PFSK-1 (cell line): ENCODE data around the gene IFIT1.

Source experiments
- FOXP2 ChIP-seq: optimal IDR thresholded peaks from 2 replicates; pipeline ENCODE3; 2011; ENCODE audit warnings: borderline replicate concordance, control low read depth, inconsistent platforms; ENCODE audit not compliant: insufficient read depth; ENCODE audit errors: extremely low read length, extremely low read depth
- POLR2AphosphoS5 ChIP-seq: IDR thresholded peaks from 2 replicates; pipeline ENCODE4 v1.6.1; 2012; ENCODE audit warnings: low read depth, mild to moderate bottlenecking, control low read depth, low read length, moderate library complexity
- SIN3A ChIP-seq: IDR thresholded peaks from 2 replicates; pipeline ENCODE4 v1.6.1; 2012; ENCODE audit warnings: mild to moderate bottlenecking, low read length, moderate library complexity, borderline replicate concordance; ENCODE audit not compliant: insufficient read depth
- TAF1 ChIP-seq: IDR thresholded peaks from 2 replicates; pipeline ENCODE4 v1.6.1; 2012; ENCODE audit warnings: low read length, control low read depth, borderline replicate concordance; ENCODE audit not compliant: insufficient read depth
- TF ChIP-seq, protein P1 (sequence below), 2 experiments: IDR thresholded peaks; 2 replicates each; pipeline versions ENCODE4 v1.6.1 to v1.8.0; 2011 to 2012; ENCODE audit warnings: low read depth in 2 of 2, low read length in 2 of 2, control low read depth in 1 of 2, inconsistent platforms in 1 of 2, mild to moderate bottlenecking in 1 of 2, moderate library complexity in 1 of 2; ENCODE audit not compliant: insufficient read depth in 1 of 2

The IFIT1 gene

GRCh38 chr10:89390476-89391225, 1.8 kb upstream of the IFIT1 start:
- TF ChIP-seq, protein P1, sequence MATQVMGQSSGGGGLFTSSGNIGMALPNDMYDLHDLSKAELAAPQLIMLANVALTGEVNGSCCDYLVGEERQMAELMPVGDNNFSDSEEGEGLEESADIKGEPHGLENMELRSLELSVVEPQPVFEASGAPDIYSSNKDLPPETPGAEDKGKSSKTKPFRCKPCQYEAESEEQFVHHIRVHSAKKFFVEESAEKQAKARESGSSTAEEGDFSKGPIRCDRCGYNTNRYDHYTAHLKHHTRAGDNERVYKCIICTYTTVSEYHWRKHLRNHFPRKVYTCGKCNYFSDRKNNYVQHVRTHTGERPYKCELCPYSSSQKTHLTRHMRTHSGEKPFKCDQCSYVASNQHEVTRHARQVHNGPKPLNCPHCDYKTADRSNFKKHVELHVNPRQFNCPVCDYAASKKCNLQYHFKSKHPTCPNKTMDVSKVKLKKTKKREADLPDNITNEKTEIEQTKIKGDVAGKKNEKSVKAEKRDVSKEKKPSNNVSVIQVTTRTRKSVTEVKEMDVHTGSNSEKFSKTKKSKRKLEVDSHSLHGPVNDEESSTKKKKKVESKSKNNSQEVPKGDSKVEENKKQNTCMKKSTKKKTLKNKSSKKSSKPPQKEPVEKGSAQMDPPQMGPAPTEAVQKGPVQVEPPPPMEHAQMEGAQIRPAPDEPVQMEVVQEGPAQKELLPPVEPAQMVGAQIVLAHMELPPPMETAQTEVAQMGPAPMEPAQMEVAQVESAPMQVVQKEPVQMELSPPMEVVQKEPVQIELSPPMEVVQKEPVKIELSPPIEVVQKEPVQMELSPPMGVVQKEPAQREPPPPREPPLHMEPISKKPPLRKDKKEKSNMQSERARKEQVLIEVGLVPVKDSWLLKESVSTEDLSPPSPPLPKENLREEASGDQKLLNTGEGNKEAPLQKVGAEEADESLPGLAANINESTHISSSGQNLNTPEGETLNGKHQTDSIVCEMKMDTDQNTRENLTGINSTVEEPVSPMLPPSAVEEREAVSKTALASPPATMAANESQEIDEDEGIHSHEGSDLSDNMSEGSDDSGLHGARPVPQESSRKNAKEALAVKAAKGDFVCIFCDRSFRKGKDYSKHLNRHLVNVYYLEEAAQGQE (IDR thresholded peaks at IDR 0.05; ENCODE audit: insufficient read depth in 1 of 2, low read depth in 2 of 2, low read length in 2 of 2), result no peak
- TF ChIP-seq FOXP2 (no peak), TAF1 (no peak), POLR2AphosphoS5 (no peak)

- TF ChIP-seq, protein P1 (IDR thresholded peaks at IDR 0.05; ENCODE audit: insufficient read depth in 1 of 2, low read depth in 2 of 2, low read length in 2 of 2), result no peak
These were observed 551 bp downstream of the IFIT1 start for GRCh38 chr10:89392974-89393373.

DNA sequence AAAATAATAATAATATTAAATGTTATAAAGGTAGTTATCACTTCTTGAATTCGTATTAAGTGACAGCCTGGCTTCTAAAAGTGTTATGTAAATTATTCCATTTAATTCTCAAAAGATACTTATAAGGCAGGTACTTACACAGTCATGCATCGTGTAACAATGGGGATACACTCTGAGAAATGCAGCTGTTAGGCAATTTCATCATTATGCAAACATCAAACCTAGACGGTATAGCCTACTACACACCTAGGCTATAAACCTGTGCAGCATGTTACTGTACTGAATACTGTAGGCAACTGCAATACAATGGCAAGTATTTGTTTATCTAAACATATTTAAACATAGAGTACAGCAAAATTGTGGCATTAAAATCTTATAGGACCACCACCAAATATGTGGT, 1.5 kb downstream of the IFIT1 start:
- no peak for TF ChIP-seq FOXP2
- TF ChIP-seq, protein P1 (IDR thresholded peaks at IDR 0.05; ENCODE audit: insufficient read depth in 1 of 2, low read depth in 2 of 2, low read length in 2 of 2), result no peak
- no peak for TF ChIP-seq SIN3A
- no peak for TF ChIP-seq TAF1
- no peak for TF ChIP-seq POLR2AphosphoS5

DNA sequence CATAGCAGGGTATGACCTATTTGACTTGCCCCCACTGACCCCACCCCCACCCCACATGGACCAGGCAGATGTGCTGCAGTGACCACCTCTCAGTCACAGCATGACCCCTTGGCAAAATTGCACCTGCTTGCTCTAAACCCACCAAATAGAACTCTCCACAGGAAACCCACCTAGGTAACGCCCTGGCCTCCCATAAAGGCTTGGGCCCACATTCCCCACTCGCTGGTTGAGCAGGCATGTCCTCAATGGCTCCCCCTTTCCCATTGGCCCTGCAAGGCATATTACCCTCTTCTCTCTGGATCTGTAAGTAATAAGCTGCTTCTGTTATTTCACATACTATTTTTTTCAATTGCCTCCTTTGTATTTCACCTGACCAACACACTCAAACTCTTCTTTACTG, 2.7 kb downstream of the IFIT1 start:
- TF ChIP-seq SIN3A, result no peak
- no peak for TF ChIP-seq POLR2AphosphoS5
- TF ChIP-seq, protein P1 (IDR thresholded peaks at IDR 0.05; ENCODE audit: insufficient read depth in 1 of 2, low read depth in 2 of 2, low read length in 2 of 2), result no peak
- TF ChIP-seq TAF1, result no peak
- no peak for TF ChIP-seq FOXP2

- TF ChIP-seq POLR2AphosphoS5 (no peak), TAF1 (no peak), SIN3A (no peak), FOXP2 (no peak)
- TF ChIP-seq, protein P1 (IDR thresholded peaks at IDR 0.05; ENCODE audit: insufficient read depth in 1 of 2, low read depth in 2 of 2, low read length in 2 of 2), result no peak
These were observed 5.8 kb downstream of the IFIT1 start for GRCh38 chr10:89398003-89398749.
